ENCODE measurements around the gene RERG.
"Not testable (repeated sequence)": the region's sequence is repeated elsewhere in the genome, so short reads cannot be mapped to it uniquely, and the experiment has no call there.

Gene RERG

DNA sequence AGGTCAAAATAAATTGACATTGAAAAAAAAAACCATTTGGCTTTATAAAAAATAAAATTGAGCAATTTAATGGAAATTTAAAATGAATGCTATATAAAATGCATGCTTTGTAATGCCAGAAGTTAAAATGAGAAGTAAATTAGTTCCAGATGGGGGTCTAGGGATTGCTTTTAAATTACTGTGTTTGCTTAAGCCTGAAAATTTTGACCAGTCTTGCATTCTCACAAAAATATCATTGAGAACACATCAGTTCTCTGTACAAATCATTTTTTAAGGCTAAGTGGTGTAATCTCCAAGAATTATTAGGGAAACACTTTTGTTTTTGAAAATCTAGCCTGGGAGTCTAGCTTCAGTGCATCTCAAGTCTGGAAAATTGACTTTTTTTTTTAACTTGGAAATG, 90.7 kb downstream of the RERG start:
- no peak for DNase-seq

DNA sequence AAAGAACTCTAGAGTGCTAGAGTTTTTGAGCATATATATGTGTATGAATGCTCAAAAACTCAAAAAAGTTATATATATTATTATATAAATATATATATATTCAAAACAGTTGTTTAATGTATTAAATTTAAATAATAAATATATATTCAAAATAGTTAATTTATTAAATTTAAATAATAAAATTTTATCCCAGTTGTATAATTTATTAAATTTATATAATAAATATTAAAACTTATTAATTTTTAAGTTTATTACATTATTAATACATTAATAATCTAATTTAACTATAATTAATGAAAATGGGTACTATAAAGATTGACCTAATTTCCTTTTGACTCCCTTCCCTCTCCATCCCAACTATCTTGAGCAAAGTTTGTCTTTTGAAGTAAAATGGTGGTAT, 97.8 kb downstream of the RERG start:
- DNase-seq: no peak

DNA sequence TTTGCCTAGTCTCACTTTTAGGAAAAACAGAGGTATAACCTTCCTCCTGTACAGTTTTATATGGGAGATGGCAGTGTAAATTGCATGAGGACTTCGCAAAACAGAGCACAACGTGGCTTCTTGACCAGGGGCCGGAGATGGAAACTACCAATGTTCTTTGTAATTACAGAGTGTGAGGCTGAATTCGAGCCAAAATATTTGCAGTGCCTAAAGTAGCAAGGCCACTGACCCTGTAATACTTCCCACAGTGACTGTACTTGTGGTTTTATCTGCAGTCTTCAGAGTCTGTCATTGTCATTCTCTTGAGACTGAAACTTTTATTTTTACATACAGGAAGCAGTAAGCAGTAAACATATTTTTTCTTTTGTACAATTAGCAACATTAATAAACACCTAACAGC, 98.9 kb downstream of the RERG start:
- no peak for DNase-seq

DNA sequence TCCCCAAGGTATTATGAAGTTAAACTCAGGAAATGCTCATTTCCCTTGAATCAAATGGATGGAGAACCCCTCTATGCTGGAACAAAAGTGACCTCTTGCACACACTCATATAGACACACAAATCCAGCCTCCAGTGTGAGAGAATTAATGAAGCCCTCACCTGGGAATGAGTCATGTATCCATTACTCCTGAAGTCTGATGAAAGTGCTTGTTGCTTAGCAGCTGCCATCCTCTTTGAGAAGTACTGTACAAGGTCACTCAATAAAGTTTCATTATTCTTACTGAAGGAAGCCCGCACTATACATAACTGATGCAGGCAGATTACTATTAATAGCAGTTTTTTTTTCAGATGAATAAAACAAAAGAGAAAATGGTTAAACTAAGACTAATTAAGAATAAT, 102.3 kb downstream of the RERG start:
- no peak for DNase-seq

DNA sequence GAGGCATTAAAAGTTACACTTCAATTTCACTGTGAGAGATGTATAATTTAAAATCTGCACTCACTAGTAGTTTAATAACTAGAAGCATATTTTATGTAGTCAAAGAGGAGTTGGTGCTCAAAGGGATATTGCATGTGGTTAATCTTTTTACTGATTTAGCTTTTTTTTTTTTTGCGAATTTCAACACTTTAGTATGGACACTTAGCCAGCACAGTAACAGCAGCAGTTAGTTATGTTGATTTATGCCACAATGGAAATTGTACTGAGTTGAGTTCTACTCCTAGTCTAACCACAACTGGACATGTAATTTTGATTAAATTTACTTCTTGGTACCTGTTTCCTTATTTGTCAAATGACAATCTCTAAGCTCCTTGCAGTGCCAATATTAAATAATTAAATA, 104.2 kb downstream of the RERG start:
- DNase-seq: no peak

DNA sequence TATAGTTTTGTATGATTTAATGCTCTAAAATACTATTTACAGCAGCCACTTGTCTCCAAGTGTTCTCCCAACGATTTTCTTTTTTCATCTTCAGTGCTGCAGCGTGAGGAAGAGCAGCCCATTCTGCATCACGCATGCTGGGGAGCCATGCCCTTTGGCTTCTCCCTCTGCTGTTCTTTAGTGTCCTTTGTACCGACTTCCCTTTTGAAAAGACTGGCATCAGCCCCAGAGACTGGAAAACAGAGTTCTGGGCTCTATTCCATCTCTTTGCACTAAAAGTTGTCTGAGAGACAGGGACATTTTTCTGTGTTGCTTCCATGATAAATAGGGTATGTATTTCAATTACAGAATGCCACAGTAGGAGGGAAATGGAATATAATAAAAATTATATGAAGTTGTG, 105.1 kb downstream of the RERG start:
- no peak for DNase-seq

DNA sequence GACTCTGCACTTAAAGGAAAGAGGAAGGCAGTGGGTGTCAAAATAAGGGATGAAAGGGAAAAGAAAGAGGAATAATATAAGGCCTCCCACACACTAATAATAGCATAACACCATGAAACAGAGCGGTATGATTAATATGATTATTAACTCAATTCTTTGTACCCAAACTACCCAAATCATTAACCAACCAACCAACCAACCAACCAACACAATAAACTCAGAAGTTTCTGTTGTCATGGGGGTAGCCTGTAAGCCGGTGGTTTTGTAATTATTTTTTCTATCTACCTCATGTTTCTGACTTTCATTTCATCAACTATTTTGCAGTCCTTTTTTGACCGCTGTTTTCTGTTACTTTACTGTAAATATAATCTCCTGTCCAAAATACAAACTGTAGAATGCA, 105.8 kb downstream of the RERG start:
- DNase-seq: no peak

DNA sequence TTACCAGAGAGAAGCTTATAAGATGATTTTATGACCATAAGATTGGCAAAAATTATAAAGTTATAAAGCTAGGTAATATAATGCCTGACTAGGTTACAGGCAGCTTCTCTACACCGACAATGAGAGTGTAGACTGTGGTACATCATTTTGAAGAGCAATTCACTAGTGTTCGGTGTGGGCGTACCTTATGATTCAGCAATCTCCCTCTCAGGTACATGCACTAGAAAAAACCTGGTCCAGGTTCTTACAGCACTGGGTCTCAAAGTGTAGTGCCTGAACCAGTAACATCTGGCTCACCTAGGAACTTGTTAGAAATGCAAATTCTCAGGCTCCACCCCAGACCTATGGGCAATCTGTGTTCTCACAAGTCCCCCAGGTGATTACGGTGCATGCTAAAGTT, 106.7 kb downstream of the RERG start:
- no peak for DNase-seq

DNA sequence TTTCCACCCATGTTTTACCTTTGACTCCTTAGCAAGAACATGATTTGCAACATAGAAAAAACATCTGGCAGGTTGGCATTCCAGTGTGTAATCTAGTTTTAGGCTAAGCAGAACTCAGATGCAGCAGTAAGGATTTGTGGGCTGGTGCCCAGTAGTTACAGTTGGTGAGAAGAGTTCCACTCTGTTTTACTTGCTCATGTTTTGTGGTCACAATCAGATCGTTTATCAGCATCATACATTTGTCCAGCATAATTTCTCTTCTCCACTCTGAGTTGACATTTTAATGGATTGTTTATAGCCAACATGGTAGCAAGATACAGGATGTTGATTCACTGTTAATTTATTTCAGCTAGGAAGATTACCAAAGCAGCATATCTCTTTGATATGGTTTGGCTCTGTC, 128.4 kb downstream of the RERG start:
- DNase-seq: no peak

DNA sequence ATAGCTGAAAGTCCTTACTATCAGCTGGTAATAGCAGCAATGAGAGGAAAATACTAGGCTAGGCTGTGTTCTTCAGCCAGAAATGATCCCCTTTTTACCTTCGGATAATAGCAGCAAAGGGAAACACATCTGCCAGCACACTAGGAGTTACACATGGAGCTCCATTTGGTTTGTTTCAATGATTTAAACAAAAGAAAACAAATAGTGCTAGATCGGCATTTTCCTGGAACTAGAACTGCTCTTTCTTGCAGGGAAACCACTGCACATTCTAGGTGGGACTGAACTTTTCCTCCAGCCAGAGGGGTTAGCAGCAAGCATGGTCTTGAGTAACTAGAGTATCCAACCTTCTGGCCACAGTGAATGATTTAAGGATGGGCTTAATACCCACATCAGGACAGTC, 130.8 kb downstream of the RERG start:
- DNase-seq: no peak

DNA sequence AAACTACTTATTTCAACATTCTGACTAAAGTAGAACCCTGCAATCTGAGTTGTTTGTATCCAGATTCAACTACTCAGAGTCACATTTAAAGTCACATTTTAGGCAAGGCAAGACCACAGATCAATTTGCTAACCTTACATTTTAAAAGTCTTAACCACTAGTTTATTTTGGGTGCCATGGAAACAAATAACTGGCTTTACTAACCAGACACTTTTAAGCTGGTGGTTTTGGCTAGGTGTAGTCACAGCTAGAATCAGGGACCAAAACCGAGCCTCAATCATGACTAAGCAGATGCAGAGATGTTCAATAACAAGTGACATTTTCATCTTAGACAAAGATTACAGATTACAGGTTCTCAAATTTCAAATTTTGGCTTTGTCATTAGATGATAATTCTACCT, 133.1 kb downstream of the RERG start:
- peak; percentile 84 for DNase-seq

DNA sequence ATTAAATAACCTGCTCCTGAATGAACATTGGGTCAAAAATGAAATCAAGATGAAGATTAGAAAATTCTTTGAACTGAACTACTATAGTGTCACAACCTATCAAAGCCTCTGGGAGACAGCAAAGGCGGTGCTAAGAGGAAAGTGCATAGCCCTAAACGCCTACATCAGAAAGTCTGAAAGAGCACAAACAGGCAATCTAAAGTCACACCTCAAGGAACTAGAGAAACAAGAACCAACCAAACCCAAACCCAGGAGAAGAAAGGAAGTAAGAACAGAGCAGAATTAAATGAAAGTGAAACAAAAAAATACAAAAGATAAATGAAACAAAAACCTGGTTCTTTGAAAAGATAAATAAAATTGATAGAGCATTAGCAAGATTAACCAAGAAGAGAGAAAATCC, 143.5 kb downstream of the RERG start:
- not testable (repeated sequence) for DNase-seq

DNA sequence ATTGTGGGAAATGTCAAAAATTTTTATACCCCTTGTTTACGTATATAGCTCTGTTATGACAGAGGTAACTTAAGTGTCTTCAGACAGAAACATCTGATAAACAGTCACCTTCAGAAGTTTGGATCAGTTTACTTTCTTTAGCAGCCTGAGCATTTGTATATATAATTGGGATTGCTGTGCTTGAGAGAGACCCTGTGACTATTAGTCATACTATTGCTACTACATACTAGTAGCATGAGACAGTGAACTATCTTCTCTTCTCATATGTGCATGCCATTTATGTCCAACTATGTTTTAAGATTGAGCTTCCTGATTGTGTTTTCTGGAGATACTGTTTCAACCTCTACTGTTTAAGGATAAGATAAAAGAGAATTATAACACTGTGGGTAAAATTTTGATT, 146.9 kb downstream of the RERG start:
- DNase-seq: no peak

DNA sequence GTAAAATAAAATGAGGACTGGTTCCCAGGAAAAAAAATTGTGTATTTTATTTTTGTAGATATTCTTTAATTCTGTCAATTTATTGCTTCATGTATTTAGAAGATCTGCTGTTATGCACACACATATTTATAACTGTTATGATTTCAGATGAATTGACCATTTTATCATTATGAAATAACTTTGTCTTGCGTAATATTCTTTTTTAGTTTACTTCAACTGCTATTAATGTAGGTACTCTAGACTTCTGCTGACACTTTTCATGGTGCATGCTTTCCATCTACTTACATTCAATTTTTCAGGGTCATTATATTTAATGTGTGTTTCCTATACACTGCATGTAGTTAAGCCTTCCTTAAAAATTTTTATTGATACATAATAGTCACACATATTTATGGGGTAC, 162.1 kb downstream of the RERG start:
- no peak for DNase-seq

All from activated CD4-positive, alpha-beta T cell treated with anti-CD3 and anti-CD28 coated beads, Interleukin-10, Interleukin-2, amounts not matched to agents 100 ng/mL and 50 ng/mL, durations not matched to agents 16 hours and 8 hours (primary cell).